Brain pericyte (primary cell): ENCODE results near the gene HDAC7.

Experiments
- DNase-seq: peaks from one replicate; pipeline ENCODE4 v3.0.0-alpha.2; 2012; ENCODE audit warnings: low read depth, low spot score

Gene HDAC7

GRCh38 chr12:47795121-47795813 lies 24.4 kb downstream of the HDAC7 start:
- no peak for DNase-seq

GRCh38 chr12:47794679-47795078 lies 25.0 kb downstream of the HDAC7 start:
- DNase-seq = no peak

- DNase-seq = no peak
Measured at GRCh38 chr12:47793015-47793681, 26.6 kb downstream of the HDAC7 start.

GRCh38 chr12:47791874-47792273 lies 27.8 kb downstream of the HDAC7 start:
- no peak for DNase-seq

- DNase-seq = no peak
Measured at GRCh38 chr12:47791351-47791746, 28.4 kb downstream of the HDAC7 start.

- DNase-seq = no peak
Measured at GRCh38 chr12:47790676-47791350, 28.9 kb downstream of the HDAC7 start.

GRCh38 chr12:47789712-47790489 lies 29.8 kb downstream of the HDAC7 start:
- no peak for DNase-seq

GRCh38 chr12:47789141-47789540 lies 30.6 kb downstream of the HDAC7 start:
- DNase-seq = no peak

- DNase-seq = no peak
Measured at GRCh38 chr12:47787596-47788319, 31.9 kb downstream of the HDAC7 start.

GRCh38 chr12:47786662-47787280 lies 32.9 kb downstream of the HDAC7 start:
- no peak for DNase-seq

GRCh38 chr12:47785887-47786661 lies 33.6 kb downstream of the HDAC7 start:
- DNase-seq = no peak

- DNase-seq = no peak
Measured at GRCh38 chr12:47785036-47785886, 34.4 kb downstream of the HDAC7 start.

GRCh38 chr12:47783821-47784819 lies 35.6 kb downstream of the HDAC7 start:
- no peak for DNase-seq

- no peak for DNase-seq
Measured at GRCh38 chr12:47783024-47783755, 36.5 kb downstream of the HDAC7 start.

GRCh38 chr12:47782372-47782770 lies 37.3 kb downstream of the HDAC7 start:
- no peak for DNase-seq

- DNase-seq = no peak
Measured at GRCh38 chr12:47781479-47782371, 38.0 kb downstream of the HDAC7 start.
